Measurements from ENCODE around the gene IL24. TPM values are rescaled to one million over a fixed set of nuclear protein-coding genes. Genes with fewer than 3 reads are reported as not detected.
A peak's percentile ranks its signal among the peaks of the same experiment; 100 is the strongest.

IL24 gene
- total RNA-seq, 1 donor from 2014 or later, result not detected

DNA sequence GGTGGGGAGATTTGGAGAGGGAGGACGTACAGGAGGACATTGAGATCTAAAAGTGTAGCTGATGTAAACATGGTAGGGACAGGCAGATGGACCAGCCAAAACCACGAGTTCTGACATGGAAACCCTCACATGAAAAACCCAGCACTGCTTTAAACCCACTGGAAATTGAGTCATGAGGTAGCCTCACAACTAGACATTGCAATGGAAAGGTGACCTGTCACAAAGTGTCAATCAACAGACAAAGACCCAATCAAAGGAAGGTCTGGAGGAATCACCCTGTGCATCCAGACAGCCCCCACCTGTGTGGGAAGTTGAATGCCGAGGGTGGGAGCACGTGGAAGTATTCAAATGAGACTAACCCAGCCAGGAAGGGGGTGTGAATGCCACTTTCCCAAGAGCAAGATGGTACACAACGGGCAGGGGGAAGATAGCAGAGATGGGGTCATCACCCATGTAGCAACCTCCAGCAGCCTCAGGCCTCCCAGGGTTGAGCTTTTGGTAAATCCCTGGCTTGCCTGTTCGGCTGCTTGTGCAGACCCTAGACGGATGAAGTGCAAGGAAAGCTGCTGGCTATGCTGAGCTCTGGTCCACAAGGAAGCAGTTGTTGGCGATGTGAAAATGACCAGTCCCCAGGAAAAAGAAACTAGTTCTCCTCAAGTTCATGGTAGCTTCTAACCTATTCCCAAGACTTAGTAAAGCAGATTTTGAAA, 18.9 kb downstream of the IL24 start:
- Mint-ChIP-seq H3K27me3 (no peaks in the 10 kb centered on the region), H3K4me1 (peaks cover 87% of the 10 kb centered on the region), H3K36me3 (ENCODE audit: low read depth) (peaks cover 87% of the 10 kb centered on the region), H3K27ac (no peak overlapping the region), H3K4me3 (no peak overlapping the region), H3K9me3 (no peaks in the 10 kb centered on the region)
- no peak for DNase-seq
- ATAC-seq (ENCODE audit: low read depth), result no peak
- POLR2A ChIA-PET, result interaction anchor here (0.5 to 12.0 kb wide), 5 partner anchors 9 to 1630 kb away, joined by 4 to 267 read pairs (median 4); no protein-coding TSS in a partner anchor
- TF ChIP-seq, protein P1, sequence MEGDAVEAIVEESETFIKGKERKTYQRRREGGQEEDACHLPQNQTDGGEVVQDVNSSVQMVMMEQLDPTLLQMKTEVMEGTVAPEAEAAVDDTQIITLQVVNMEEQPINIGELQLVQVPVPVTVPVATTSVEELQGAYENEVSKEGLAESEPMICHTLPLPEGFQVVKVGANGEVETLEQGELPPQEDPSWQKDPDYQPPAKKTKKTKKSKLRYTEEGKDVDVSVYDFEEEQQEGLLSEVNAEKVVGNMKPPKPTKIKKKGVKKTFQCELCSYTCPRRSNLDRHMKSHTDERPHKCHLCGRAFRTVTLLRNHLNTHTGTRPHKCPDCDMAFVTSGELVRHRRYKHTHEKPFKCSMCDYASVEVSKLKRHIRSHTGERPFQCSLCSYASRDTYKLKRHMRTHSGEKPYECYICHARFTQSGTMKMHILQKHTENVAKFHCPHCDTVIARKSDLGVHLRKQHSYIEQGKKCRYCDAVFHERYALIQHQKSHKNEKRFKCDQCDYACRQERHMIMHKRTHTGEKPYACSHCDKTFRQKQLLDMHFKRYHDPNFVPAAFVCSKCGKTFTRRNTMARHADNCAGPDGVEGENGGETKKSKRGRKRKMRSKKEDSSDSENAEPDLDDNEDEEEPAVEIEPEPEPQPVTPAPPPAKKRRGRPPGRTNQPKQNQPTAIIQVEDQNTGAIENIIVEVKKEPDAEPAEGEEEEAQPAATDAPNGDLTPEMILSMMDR (IDR thresholded peaks at IDR 0.05), result no peak
- intact Hi-C loops (cut with micrococcal nuclease), result no loop called here
- CTCF ChIA-PET, result interaction anchor here (0.6 to 9.7 kb wide), 10 partner anchors 11 to 284 kb away, joined by 3 to 383 read pairs (median 4); no protein-coding TSS in a partner anchor

DNA sequence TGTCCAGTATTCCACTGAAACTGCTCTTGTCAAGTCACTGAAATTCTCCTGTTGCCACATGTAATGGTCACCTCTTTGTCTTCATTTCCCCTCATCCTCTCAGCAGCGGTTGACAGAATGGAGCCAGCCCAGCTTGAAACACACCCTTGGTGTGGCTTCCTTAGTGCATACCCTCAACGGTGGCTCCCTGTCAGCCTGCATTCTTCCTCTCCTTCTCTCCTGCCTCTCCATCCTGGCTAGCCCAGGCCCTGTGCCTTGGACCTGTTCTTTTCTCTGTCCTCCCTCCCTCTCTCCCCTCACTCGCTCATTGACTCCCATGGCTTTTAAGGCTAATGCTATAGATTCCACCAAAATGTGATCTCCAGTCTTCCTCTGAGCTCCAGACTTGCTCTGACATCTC, 20.8 kb downstream of the IL24 start:
- ChIA-PET POLR2A (interaction anchor here (1.0 to 12.0 kb wide), 5 partner anchors 9 to 494 kb away, joined by 3 to 267 read pairs (median 8); no protein-coding TSS in a partner anchor), CTCF (interaction anchor here (0.7 to 9.7 kb wide), 5 partner anchors 9 to 183 kb away, joined by 3 to 383 read pairs (median 4); no protein-coding TSS in a partner anchor)
- Mint-ChIP-seq H3K4me3 (no peak overlapping the region), H3K4me1 (peaks cover 68% of the 10 kb centered on the region), H3K27ac (no peak overlapping the region), H3K9me3 (no peaks in the 10 kb centered on the region), H3K27me3 (no peaks in the 10 kb centered on the region), H3K36me3 (ENCODE audit: low read depth) (peaks cover 72% of the 10 kb centered on the region)
- TF ChIP-seq, protein P1 (IDR thresholded peaks at IDR 0.05), result no peak
- intact Hi-C loops (cut with micrococcal nuclease), result no loop called here
- no peak for DNase-seq
- no peak for ATAC-seq (ENCODE audit: low read depth)

DNA sequence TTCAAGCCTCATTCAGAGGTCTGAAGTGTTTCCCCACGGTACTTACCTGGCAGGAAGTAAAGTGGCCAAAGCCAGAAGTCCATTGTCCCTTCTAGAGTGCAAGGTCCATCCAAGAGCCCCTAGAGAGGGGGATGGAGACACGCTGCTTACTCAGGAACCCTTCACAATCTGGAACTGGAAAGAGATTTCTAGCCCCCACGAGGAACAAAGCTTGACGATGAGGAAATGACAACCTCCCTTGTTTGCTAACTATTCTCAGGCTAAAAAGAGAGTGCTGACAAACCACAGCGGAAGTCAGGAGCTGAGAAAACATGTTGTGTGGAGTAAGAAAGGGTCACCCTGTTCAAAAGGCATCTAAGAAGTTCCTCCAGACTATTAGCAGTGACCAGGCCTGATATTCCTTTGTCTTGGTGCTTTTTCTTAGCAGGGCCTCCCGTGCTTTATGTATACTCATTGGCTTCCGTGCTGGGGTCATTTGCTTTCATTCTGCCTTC, 24.6 kb downstream of the IL24 start, which contains the start of gene FCMR:
Gene FCMR (minus strand): TSS at position 170 of the 494 bp plus-strand sequence. CDS start 87 bp downstream, at position 83.
- ChIA-PET CTCF (interaction anchor here (1.0 to 3.5 kb wide), 8 partner anchors 10 to 188 kb away, joined by 3 to 64 read pairs (median 7); no protein-coding TSS in a partner anchor), POLR2A (interaction anchor here (0.6 to 12.0 kb wide), 13 partner anchors 7 to 901 kb away, joined by 3 to 267 read pairs (median 4); partner anchors contain the start of gene MAPKAPK2)
- intact Hi-C loops (cut with micrococcal nuclease), result loop anchor here (1.0 to 10.0 kb wide), 9 partner anchors 8 to 1637 kb away; partner anchors contain the start of genes PFKFB2, RAB29 and YOD1
- DNase-seq, result no peak
- TF ChIP-seq, protein P1 (IDR thresholded peaks at IDR 0.05), result no peak
- no peaks in the 10 kb centered on the region for H3K27me3 Mint-ChIP-seq
- peaks cover 31% of the 10 kb centered on the region for H3K4me1 Mint-ChIP-seq
- ATAC-seq (ENCODE audit: low read depth), result peak; percentile 9
- H3K36me3 Mint-ChIP-seq (ENCODE audit: low read depth), result peaks cover 34% of the 10 kb centered on the region
- H3K27ac Mint-ChIP-seq, result no peak within 1 kb of the TSS
- H3K9me3 Mint-ChIP-seq, result no peaks in the 10 kb centered on the region
- H3K4me3 Mint-ChIP-seq, result no peak within 1 kb of the TSS

DNA sequence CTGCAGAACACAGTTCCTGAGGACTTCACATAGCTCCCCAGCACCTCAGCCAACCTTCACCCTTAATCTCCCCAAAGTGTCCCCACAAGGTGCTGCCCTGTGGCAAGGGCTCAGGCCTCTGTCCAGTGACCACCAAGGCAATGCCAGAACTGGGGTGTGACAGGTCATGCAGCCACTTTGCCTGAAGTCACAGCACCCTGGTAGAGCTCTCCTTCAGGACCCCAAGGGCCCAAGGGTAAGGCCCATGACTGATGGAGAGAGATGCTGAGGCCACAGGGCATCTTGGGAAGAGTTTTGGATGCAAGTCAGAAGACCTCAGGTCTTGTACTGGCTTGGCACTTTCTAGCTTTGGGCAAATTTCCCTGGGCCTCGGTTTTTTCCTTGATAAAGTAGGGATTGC, 25.3 kb downstream of the IL24 start:
- no peak for ATAC-seq (ENCODE audit: low read depth)
- peaks cover 30% of the 10 kb centered on the region for H3K4me1 Mint-ChIP-seq
- intact Hi-C loops (cut with micrococcal nuclease), result loop anchor here (1.0 to 10.0 kb wide), 9 partner anchors 8 to 1638 kb away; partner anchors contain the start of genes PFKFB2, RAB29 and YOD1
- ChIA-PET POLR2A (interaction anchor here (0.7 to 12.0 kb wide), 11 partner anchors 7 to 1638 kb away, joined by 3 to 267 read pairs (median 4); partner anchors contain the start of genes IL19 and MAPKAPK2), CTCF (interaction anchor here (1.2 to 3.5 kb wide), 6 partner anchors 9 to 188 kb away, joined by 3 to 64 read pairs (median 9); no protein-coding TSS in a partner anchor)
- TF ChIP-seq, protein P1 (IDR thresholded peaks at IDR 0.05), result no peak
- no peak overlapping the region for H3K4me3 Mint-ChIP-seq
- H3K9me3 Mint-ChIP-seq, result no peaks in the 10 kb centered on the region
- no peak for DNase-seq
- peaks cover 27% of the 10 kb centered on the region for H3K36me3 Mint-ChIP-seq (ENCODE audit: low read depth)
- H3K27me3 Mint-ChIP-seq, result no peaks in the 10 kb centered on the region
- H3K27ac Mint-ChIP-seq, result no peak overlapping the region
